Upper lobe of right lung (tissue), 1 donor: ENCODE data around the gene KCTD4. TPM values are rescaled to one million over a fixed set of nuclear protein-coding genes. Genes with fewer than 3 reads are reported as not detected.
A peak's percentile ranks its signal among the peaks of the same experiment; 100 is the strongest.
"Not testable (repeated sequence)": the region's sequence is repeated elsewhere in the genome, so short reads cannot be mapped to it uniquely, and the experiment has no call there.

Experiments used
- ATAC-seq: fragments of 200-7000 bp; cut with Tn5 transposase; one replicate; pipeline ENCODE4 v1.9.1; 2020; ENCODE audit warnings: mild to moderate bottlenecking, moderate library complexity
- DNase-seq: peaks from one replicate; pipeline ENCODE4 v3.0.0-alpha.2; 2020
- H3K27ac ChIP-seq: fragments of 200-600 bp; one replicate; pipeline ENCODE4 v1.8.0; 2022
- H3K27me3 ChIP-seq: fragments of 200-600 bp; one replicate; pipeline ENCODE4 v1.8.0; 2022; ENCODE audit warnings: mild to moderate bottlenecking
- H3K36me3 ChIP-seq: fragments of 200-600 bp; one replicate; pipeline ENCODE4 v1.8.0; 2022
- H3K4me1 ChIP-seq: fragments of 200-600 bp; one replicate; pipeline ENCODE4 v1.8.0; 2022
- H3K4me3 ChIP-seq: fragments of 200-600 bp; one replicate; pipeline ENCODE4 v1.8.0; 2022; ENCODE audit warnings: mild to moderate bottlenecking
- H3K9me3 ChIP-seq: fragments of 200-600 bp; one replicate; pipeline ENCODE4 v1.8.0; 2022
- intact Hi-C: fragments of 100-400 bp; cut with DNase I; formaldehyde crosslinking; loops from one replicate; pipeline ENCODE4 v1.11.0; 2022
- total RNA-seq: library from RNA; stranded (reverse); fragmentation: NEBNext Ultra II Directional; extraction: Animal tissue kit (Norgen Biotek cat#: 25700); gene quantifications from one replicate; pipeline ENCODE4 v1.2.1, GENCODE V29; 2021
- TF ChIP-seq, protein P1 (sequence below): fragments of 200-600 bp; IDR thresholded peaks from one replicate; pipeline ENCODE4 v1.8.0; 2022; ENCODE audit warnings: antibody characterized with exemption
- donor health status: DM: no; HTN: yes; CAD: no; lungs with severe emphysema.

The KCTD4 gene
- total RNA-seq, 1 donor from 2014 or later, result not detected

DNA sequence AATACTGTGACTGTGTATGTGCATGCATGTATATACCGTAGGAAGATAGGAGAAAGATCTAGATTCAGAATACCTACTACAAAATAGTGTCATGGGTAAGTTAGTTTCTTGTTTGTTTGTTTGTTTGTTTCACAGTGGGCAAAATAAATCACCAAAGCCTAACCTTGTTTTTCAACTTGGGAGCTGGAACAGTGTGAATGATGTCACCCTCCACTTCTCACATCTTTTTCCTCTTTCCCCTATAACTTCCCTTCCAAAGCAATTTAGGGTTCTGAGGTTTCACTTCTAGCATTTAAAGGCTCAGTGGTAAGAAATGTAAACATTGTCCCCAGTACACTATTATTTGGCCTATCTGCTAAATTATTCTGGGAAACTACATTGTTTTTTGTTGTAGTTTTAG is 5.4 kb downstream of the KCTD4 start:
- ATAC-seq, result peak; percentile 41
- intact Hi-C loops, result no loop called here

DNA sequence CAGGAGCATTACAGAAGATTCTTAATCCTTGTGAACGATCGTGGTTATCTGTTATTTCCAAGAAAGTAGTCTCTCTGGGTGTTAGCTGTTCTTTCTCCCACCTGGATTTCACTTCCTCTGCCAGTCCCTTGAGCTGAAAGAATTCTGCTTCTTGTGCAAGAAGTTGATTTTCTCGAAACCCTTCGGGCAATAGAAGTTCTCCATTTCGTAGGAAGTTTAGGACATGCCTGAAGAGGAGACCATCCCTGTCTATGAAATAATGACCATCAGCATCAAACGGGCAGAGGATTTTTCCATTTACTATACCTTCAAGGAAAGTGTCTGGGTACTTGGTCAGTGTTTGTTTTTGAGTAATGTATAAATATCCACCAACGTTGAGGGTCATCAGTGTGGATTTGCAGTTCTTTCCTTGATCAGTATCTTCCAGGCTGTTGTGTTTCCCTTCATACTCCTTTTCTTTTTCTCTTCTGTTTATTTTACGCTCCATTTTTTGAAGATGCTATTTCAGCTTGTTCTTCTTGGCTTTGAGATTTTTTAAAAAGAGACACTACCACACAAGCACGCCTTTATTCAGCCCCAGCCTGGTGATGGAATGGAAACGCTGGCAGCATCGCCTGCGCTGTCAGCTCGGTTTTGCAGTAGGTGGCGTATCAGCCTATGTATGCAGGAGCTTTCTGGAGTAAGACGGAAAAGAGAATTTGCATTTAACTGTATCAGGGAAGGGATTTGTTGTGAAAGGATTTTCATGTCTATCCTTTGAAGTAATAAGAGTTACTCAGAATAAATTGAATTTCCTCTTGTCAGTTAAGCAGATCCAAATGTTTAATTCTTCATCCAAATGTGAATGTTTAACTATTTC is 6.5 kb downstream of the KCTD4 start:
- Histone ChIP-seq H3K27ac (no peak overlapping the region), H3K9me3 (no peaks in the 10 kb centered on the region), H3K36me3 (no peaks in the 10 kb centered on the region), H3K4me3 (no peak overlapping the region), H3K4me1 (peaks cover 16% of the 10 kb centered on the region), H3K27me3 (no peaks in the 10 kb centered on the region)
- intact Hi-C loops, result no loop called here
- TF ChIP-seq, protein P1, sequence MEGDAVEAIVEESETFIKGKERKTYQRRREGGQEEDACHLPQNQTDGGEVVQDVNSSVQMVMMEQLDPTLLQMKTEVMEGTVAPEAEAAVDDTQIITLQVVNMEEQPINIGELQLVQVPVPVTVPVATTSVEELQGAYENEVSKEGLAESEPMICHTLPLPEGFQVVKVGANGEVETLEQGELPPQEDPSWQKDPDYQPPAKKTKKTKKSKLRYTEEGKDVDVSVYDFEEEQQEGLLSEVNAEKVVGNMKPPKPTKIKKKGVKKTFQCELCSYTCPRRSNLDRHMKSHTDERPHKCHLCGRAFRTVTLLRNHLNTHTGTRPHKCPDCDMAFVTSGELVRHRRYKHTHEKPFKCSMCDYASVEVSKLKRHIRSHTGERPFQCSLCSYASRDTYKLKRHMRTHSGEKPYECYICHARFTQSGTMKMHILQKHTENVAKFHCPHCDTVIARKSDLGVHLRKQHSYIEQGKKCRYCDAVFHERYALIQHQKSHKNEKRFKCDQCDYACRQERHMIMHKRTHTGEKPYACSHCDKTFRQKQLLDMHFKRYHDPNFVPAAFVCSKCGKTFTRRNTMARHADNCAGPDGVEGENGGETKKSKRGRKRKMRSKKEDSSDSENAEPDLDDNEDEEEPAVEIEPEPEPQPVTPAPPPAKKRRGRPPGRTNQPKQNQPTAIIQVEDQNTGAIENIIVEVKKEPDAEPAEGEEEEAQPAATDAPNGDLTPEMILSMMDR, result peak; percentile 22
- ATAC-seq, result no peak
- no peak for DNase-seq

More for the DNA sequence above, 5.4 kb downstream of the KCTD4 start:
- TF ChIP-seq, protein P1, result no peak
- Histone ChIP-seq H3K27me3 (no peaks in the 10 kb centered on the region), H3K36me3 (no peaks in the 10 kb centered on the region), H3K4me3 (no peak overlapping the region), H3K27ac (no peak overlapping the region), H3K9me3 (no peaks in the 10 kb centered on the region), H3K4me1 (peaks cover 16% of the 10 kb centered on the region)
- no peak for DNase-seq

GRCh38 chr13:45191874-45192273 is 9.0 kb downstream of the KCTD4 start:
- Histone ChIP-seq H3K4me1 (peaks cover 16% of the 10 kb centered on the region), H3K27ac (no peak overlapping the region), H3K4me3 (no peak overlapping the region), H3K36me3 (no peaks in the 10 kb centered on the region), H3K9me3 (no peaks in the 10 kb centered on the region), H3K27me3 (no peaks in the 10 kb centered on the region)
- intact Hi-C loops, result no loop called here
- TF ChIP-seq, protein P1, result no peak
- ATAC-seq (no peak), DNase-seq (no peak)

DNA sequence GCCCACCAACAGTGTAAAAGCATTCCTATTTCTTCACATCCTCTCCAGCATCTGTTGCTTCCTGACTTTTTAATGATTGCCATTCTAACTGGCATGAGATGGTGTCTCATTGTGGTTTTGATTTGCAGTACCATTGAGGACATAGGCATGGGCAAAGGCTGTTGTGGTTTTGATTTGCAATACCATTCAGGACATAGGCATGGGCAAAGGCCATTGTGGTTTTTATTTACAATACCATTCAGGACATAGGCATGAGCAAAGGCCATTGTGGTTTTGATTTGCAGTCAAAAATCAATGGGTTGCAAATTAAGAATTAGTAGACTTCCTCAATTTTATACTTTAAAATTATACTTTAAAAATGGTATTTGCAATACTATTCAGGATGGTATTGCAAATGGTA is 11.3 kb downstream of the KCTD4 start:
- H3K36me3 ChIP-seq, DNase-seq, H3K4me1 ChIP-seq, H3K27ac ChIP-seq, H3K4me3 ChIP-seq, intact Hi-C loops, H3K9me3 ChIP-seq, H3K27me3 ChIP-seq: not testable (repeated sequence)
- ATAC-seq, result peak; percentile 84

GRCh38 chr13:45189077-45189476 is 11.8 kb downstream of the KCTD4 start:
- H3K27me3 ChIP-seq, DNase-seq, H3K4me3 ChIP-seq, ATAC-seq, H3K27ac ChIP-seq, H3K9me3 ChIP-seq, H3K36me3 ChIP-seq, H3K4me1 ChIP-seq, intact Hi-C loops: not testable (repeated sequence)

- H3K4me1 ChIP-seq, result no peaks in the 10 kb centered on the region
- H3K9me3 ChIP-seq, result no peaks in the 10 kb centered on the region
- TF ChIP-seq, protein P1, result no peak
- DNase-seq (no peak), ATAC-seq (no peak)
- H3K27ac ChIP-seq, result no peak overlapping the region
- intact Hi-C loops, result no loop called here
- H3K36me3 ChIP-seq, result peaks cover 4% of the 10 kb centered on the region
- no peaks in the 10 kb centered on the region for H3K27me3 ChIP-seq
- no peak overlapping the region for H3K4me3 ChIP-seq
These were observed 15.6 kb downstream of the KCTD4 start for GRCh38 chr13:45185286-45185685.
